GM23338 (cell line): ENCODE data around the gene GPR171. TPM values are rescaled to one million over a fixed set of nuclear protein-coding genes. Genes with fewer than 3 reads are reported as not detected.

Source experiments
- ATAC-seq: fragments of 200-7000 bp; cut with Tn5 transposase; 3 replicates; pipeline ENCODE4 v1.9.1; 2020
- DNase-seq: peaks from one replicate; pipeline ENCODE4 v3.0.0-alpha.2; 2015; ENCODE audit warnings: low spot score
- H2AFZ ChIP-seq: fragments of 200-600 bp; sonication (generic); 2 replicates; pipeline ENCODE4 v1.8.0; 2016; ENCODE audit warnings: antibody characterized with exemption, mild to moderate bottlenecking, moderate library complexity
- H3F3A ChIP-seq: fragments of 200-600 bp; sonication (generic); replicated peaks from 2 replicates; pipeline ENCODE4 v1.8.0; 2017; ENCODE audit warnings: antibody characterized with exemption, mixed run types, low read depth
- H3K27ac ChIP-seq: fragments of 200-600 bp; sonication (generic); 2 replicates; pipeline ENCODE4 v1.6.1; 2016; ENCODE audit warnings: low read depth
- H3K27me3 ChIP-seq: fragments of 200-600 bp; sonication (generic); 2 replicates; pipeline ENCODE4 v1.8.0; 2016; ENCODE audit warnings: mild to moderate bottlenecking, mixed run types, moderate library complexity; ENCODE audit not compliant: insufficient read depth
- H3K36me3 ChIP-seq: fragments of 200-600 bp; sonication (generic); 2 replicates; pipeline ENCODE4 v1.8.0; 2016; ENCODE audit warnings: mild to moderate bottlenecking; ENCODE audit not compliant: insufficient read depth
- H3K4me1 ChIP-seq: fragments of 200-600 bp; sonication (generic); 2 replicates; pipeline ENCODE4 v1.8.0; 2016; ENCODE audit warnings: mild to moderate bottlenecking, moderate library complexity; ENCODE audit not compliant: insufficient read depth
- H3K4me2 ChIP-seq: fragments of 200-600 bp; sonication (generic); 2 replicates; pipeline ENCODE4 v1.7.1; 2017; ENCODE audit warnings: mixed run types
- H3K4me3 ChIP-seq: fragments of 200-600 bp; sonication (generic); 2 replicates; pipeline ENCODE4 v1.6.1; 2016; ENCODE audit warnings: mixed run types
- H3K79me2 ChIP-seq: fragments of 200-600 bp; sonication (generic); replicated peaks from 2 replicates; pipeline ENCODE4 v1.8.0; 2017; ENCODE audit warnings: mild to moderate bottlenecking; ENCODE audit not compliant: insufficient read depth
- H3K9me2 ChIP-seq: fragments of 200-600 bp; sonication (generic); 2 replicates; pipeline ENCODE4 v1.8.0; 2017; ENCODE audit not compliant: insufficient read depth
- H4K20me1 ChIP-seq: fragments of 200-600 bp; sonication (generic); replicated peaks from 2 replicates; pipeline ENCODE4 v1.8.0; 2017; ENCODE audit warnings: mild to moderate bottlenecking; ENCODE audit not compliant: insufficient read depth
- H3K27ac Mint-ChIP-seq: 2 replicates; pipeline ENCODE4 v1.8.0; 2020; ENCODE audit warnings: inconsistent platforms, mild to moderate bottlenecking, moderate library complexity, mixed read lengths
- H3K27me3 Mint-ChIP-seq: 3 replicates; pipeline ENCODE4 v1.8.0; 2022; ENCODE audit warnings: low read depth, mild to moderate bottlenecking, moderate library complexity, mixed read lengths, inconsistent platforms; ENCODE audit not compliant: insufficient read depth, poor library complexity
- H3K36me3 Mint-ChIP-seq: 3 replicates; pipeline ENCODE4 v1.8.0; 2021; ENCODE audit warnings: low read depth, mild to moderate bottlenecking, inconsistent platforms, moderate library complexity, mixed read lengths
- H3K4me1 Mint-ChIP-seq: 3 replicates; pipeline ENCODE4 v1.8.0; 2020; ENCODE audit warnings: mild to moderate bottlenecking, inconsistent platforms, mixed read lengths
- H3K4me3 Mint-ChIP-seq: 3 replicates; pipeline ENCODE4 v1.8.0; 2021; ENCODE audit warnings: moderate library complexity, mild to moderate bottlenecking, inconsistent platforms, mixed read lengths
- H3K9me3 Mint-ChIP-seq: 3 replicates; pipeline ENCODE4 v1.8.0; 2020; ENCODE audit warnings: moderate library complexity, mild to moderate bottlenecking, inconsistent platforms, mixed read lengths
- CREB1 ChIP-seq: fragments of 250-450 bp; sonication (Bioruptor Pico); IDR thresholded peaks from 2 replicates; pipeline ENCODE4 v1.5.0; 2020; ENCODE audit warnings: low read depth, mild to moderate bottlenecking, moderate library complexity
- EZH2 ChIP-seq: fragments of 200-600 bp; sonication (generic); IDR thresholded peaks from one replicate; pipeline ENCODE4 v1.8.0; 2017; ENCODE audit warnings: antibody characterized with exemption, mild to moderate bottlenecking, low read depth; ENCODE audit not compliant: unreplicated experiment
- EZH2phosphoT487 ChIP-seq: fragments of 200-600 bp; sonication (generic); IDR thresholded peaks from one replicate; pipeline ENCODE4 v1.8.1; 2018; ENCODE audit warnings: antibody characterized with exemption; ENCODE audit not compliant: unreplicated experiment
- NANOG ChIP-seq: IDR thresholded peaks from 2 replicates; pipeline ENCODE4 v1.6.1; 2016; ENCODE audit warnings: antibody characterized with exemption, borderline replicate concordance
- POLR2AphosphoS5 ChIP-seq: IDR thresholded peaks from 2 replicates; pipeline ENCODE4 v1.6.1; 2016; ENCODE audit warnings: antibody characterized with exemption, low read depth
- STAT1 ChIP-seq: IDR thresholded peaks from one replicate; pipeline ENCODE4 v1.6.1; 2016; ENCODE audit warnings: antibody characterized with exemption; ENCODE audit not compliant: unreplicated experiment
- ZNF331 ChIP-seq: fragments of 250-450 bp; sonication (Bioruptor Pico); IDR thresholded peaks from 2 replicates; pipeline ENCODE4 v1.5.0; 2020; ENCODE audit warnings: low read depth, mild to moderate bottlenecking, moderate library complexity
- polyA plus RNA-seq: library from polyadenylated mRNA; unstranded; fragments of >200 nt; fragmentation: Nextera tagmentation; extraction: Ambion mirVana; gene quantifications from 2 replicates; pipeline ENCODE4 v1.2.1, GENCODE V29; 2016
- total RNA-seq: library from RNA; depleted of rRNA; stranded (reverse); fragments of >200 nt; shearing (Covaris generic); gene quantifications from 2 replicates; pipeline ENCODE4 v1.2.3, GENCODE V29; 2014
- TF ChIP-seq, protein P1 (sequence below): fragments of 250-450 bp; sonication (Bioruptor Pico); IDR thresholded peaks from 2 replicates; pipeline ENCODE4 v1.5.0; 2020; ENCODE audit warnings: mild to moderate bottlenecking, moderate library complexity

Gene GPR171
- total and polyA plus RNA-seq, 2 experiments from 2014 or later, result 3.4 TPM; not detected in 1

DNA sequence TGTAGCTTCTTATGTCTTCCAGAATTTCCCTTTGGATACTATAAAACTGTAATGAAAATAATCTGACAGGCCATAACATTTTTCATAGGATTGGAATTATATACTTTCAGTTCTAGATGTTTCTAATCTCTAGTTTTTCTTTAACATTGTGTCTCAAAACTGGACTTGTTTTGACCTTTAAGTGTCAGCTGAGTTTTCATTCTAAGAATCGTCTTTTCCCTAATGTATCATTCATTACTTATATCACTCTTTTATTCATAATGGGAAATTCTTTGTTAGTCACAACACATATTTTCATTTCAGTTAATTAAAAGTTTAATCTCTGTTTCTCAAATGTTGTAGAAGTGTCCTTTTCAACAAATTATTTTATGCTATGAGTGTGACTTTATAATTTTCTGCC is 11.9 kb downstream of the GPR171 start:
- H2AFZ ChIP-seq, result no peak overlapping the region
- TF ChIP-seq CREB1 (CRISPR knock-in tag) (no peak), STAT1 (no peak), ZNF331 (CRISPR knock-in tag) (no peak), POLR2AphosphoS5 (no peak)
- TF ChIP-seq, protein P1, sequence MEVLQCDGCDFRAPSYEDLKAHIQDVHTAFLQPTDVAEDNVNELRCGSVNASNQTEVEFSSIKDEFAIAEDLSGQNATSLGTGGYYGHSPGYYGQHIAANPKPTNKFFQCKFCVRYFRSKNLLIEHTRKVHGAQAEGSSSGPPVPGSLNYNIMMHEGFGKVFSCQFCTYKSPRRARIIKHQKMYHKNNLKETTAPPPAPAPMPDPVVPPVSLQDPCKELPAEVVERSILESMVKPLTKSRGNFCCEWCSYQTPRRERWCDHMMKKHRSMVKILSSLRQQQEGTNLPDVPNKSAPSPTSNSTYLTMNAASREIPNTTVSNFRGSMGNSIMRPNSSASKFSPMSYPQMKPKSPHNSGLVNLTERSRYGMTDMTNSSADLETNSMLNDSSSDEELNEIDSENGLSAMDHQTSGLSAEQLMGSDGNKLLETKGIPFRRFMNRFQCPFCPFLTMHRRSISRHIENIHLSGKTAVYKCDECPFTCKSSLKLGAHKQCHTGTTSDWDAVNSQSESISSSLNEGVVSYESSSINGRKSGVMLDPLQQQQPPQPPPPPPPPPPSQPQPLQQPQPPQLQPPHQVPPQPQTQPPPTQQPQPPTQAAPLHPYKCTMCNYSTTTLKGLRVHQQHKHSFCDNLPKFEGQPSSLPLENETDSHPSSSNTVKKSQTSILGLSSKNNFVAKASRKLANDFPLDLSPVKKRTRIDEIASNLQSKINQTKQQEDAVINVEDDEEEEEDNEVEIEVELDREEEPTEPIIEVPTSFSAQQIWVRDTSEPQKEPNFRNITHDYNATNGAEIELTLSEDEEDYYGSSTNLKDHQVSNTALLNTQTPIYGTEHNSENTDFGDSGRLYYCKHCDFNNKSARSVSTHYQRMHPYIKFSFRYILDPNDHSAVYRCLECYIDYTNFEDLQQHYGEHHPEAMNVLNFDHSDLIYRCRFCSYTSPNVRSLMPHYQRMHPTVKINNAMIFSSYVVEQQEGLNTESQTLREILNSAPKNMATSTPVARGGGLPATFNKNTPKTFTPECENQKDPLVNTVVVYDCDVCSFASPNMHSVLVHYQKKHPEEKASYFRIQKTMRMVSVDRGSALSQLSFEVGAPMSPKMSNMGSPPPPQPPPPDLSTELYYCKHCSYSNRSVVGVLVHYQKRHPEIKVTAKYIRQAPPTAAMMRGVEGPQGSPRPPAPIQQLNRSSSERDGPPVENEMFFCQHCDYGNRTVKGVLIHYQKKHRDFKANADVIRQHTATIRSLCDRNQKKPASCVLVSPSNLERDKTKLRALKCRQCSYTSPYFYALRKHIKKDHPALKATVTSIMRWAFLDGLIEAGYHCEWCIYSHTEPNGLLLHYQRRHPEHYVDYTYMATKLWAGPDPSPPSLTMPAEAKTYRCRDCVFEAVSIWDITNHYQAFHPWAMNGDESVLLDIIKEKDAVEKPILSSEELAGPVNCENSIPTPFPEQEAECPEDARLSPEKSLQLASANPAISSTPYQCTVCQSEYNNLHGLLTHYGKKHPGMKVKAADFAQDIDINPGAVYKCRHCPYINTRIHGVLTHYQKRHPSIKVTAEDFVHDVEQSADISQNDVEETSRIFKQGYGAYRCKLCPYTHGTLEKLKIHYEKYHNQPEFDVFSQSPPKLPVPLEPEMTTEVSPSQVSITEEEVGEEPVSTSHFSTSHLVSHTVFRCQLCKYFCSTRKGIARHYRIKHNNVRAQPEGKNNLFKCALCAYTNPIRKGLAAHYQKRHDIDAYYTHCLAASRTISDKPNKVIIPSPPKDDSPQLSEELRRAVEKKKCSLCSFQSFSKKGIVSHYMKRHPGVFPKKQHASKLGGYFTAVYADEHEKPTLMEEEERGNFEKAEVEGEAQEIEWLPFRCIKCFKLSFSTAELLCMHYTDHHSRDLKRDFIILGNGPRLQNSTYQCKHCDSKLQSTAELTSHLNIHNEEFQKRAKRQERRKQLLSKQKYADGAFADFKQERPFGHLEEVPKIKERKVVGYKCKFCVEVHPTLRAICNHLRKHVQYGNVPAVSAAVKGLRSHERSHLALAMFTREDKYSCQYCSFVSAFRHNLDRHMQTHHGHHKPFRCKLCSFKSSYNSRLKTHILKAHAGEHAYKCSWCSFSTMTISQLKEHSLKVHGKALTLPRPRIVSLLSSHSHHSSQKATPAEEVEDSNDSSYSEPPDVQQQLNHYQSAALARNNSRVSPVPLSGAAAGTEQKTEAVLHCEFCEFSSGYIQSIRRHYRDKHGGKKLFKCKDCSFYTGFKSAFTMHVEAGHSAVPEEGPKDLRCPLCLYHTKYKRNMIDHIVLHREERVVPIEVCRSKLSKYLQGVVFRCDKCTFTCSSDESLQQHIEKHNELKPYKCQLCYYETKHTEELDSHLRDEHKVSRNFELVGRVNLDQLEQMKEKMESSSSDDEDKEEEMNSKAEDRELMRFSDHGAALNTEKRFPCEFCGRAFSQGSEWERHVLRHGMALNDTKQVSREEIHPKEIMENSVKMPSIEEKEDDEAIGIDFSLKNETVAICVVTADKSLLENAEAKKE, result no peak
- H4K20me1 ChIP-seq, result no peaks in the 10 kb centered on the region
- no peaks in the 10 kb centered on the region for H3K9me2 ChIP-seq
- peaks cover 6% of the 10 kb centered on the region for H3K4me1 Mint-ChIP-seq
- H3K4me3 Mint-ChIP-seq, result no peak overlapping the region
- no peaks in the 10 kb centered on the region for H3K4me1 ChIP-seq
- H3K36me3 ChIP-seq, result peaks cover 3% of the 10 kb centered on the region; the same call in 1 of the 2 replicates
- peaks cover 3% of the 10 kb centered on the region for H3K27me3 Mint-ChIP-seq
- H3K27me3 ChIP-seq, result no peaks in the 10 kb centered on the region
- no peaks in the 10 kb centered on the region for H3K9me3 Mint-ChIP-seq
- no peak overlapping the region for H3K4me2 ChIP-seq
- ATAC-seq (no peak), DNase-seq (no peak)
- H3K27ac ChIP-seq, result no peak overlapping the region
- H3K4me3 ChIP-seq, result no peak overlapping the region
- H3K27ac Mint-ChIP-seq, result no peak overlapping the region
- no peaks in the 10 kb centered on the region for H3F3A ChIP-seq
- no peaks in the 10 kb centered on the region for H3K79me2 ChIP-seq
- peaks cover 10% of the 10 kb centered on the region; the same call in 1 of the 3 replicates for H3K36me3 Mint-ChIP-seq

- H3K4me3 Mint-ChIP-seq, result no peak overlapping the region
- no peaks in the 10 kb centered on the region for H3K27me3 ChIP-seq
- H3K36me3 Mint-ChIP-seq, result no peaks in the 10 kb centered on the region
- TF ChIP-seq EZH2phosphoT487 (no peak), NANOG (no peak), CREB1 (CRISPR knock-in tag) (no peak), EZH2 (no peak)
Measured at GRCh38 chr3:151183265-151183671, 19.7 kb downstream of the GPR171 start.

More at GRCh38 chr3:151183265-151183671, 19.7 kb downstream of the GPR171 start:
- no peaks in the 10 kb centered on the region for H3K79me2 ChIP-seq
- H3F3A ChIP-seq, result no peaks in the 10 kb centered on the region
- H2AFZ ChIP-seq, result no peak overlapping the region
- no peaks in the 10 kb centered on the region; the same call in 1 of the 2 replicates for H3K36me3 ChIP-seq
- ATAC-seq (no peak), DNase-seq (no peak)
- H3K27ac ChIP-seq, result peak overlapping the region; percentile 65; the same call in 1 of the 2 replicates
- Mint-ChIP-seq H3K27me3 (no peaks in the 10 kb centered on the region), H3K4me1 (peaks cover 17% of the 10 kb centered on the region), H3K27ac (peak overlapping the region; percentile 10; the same call in 1 of the 2 replicates), H3K9me3 (no peaks in the 10 kb centered on the region)
- H3K4me3 ChIP-seq, result no peak overlapping the region
- H3K4me1 ChIP-seq, result peaks cover 9% of the 10 kb centered on the region; the same call in 1 of the 2 replicates
- H3K4me2 ChIP-seq, result no peak overlapping the region
- no peaks in the 10 kb centered on the region for H4K20me1 ChIP-seq
- no peaks in the 10 kb centered on the region for H3K9me2 ChIP-seq
